SK-N-SH treated with all-trans-retinoic acid at 6 μM for 48 hours (cell line): ENCODE measurements around the gene TRIM60.

Experiments
- ARNTL ChIP-seq: fragments of 450-650 bp; formaldehyde crosslinking; IDR thresholded peaks from 2 replicates; pipeline ENCODE4 v1.5.0; 2020; ENCODE audit warnings: low read depth, mild to moderate bottlenecking, moderate library complexity, borderline replicate concordance
- CSDC2 ChIP-seq: fragments of 250-450 bp; sonication (Bioruptor Pico); IDR thresholded peaks from 2 replicates; pipeline ENCODE4 v1.5.0; 2020; ENCODE audit warnings: mild to moderate bottlenecking, moderate library complexity
- GLIS3 ChIP-seq: fragments of 250-450 bp; sonication (Bioruptor Pico); IDR thresholded peaks from 2 replicates; pipeline ENCODE4 v1.5.0; 2020; ENCODE audit warnings: mild to moderate bottlenecking, moderate library complexity
- PPARA ChIP-seq: fragments of 250-450 bp; sonication (Bioruptor Pico); IDR thresholded peaks from 2 replicates; pipeline ENCODE4 v1.5.0; 2020; ENCODE audit warnings: mild to moderate bottlenecking, borderline replicate concordance
- RARB ChIP-seq: fragments of 250-450 bp; sonication (Bioruptor Pico); IDR thresholded peaks from 2 replicates; pipeline ENCODE4 v1.8.0; 2021; ENCODE audit warnings: mild to moderate bottlenecking, moderate library complexity
- ZFP30 ChIP-seq: fragments of 450-650 bp; formaldehyde crosslinking; IDR thresholded peaks from 2 replicates; pipeline ENCODE4 v1.5.0; 2022; ENCODE audit warnings: mild to moderate bottlenecking, moderate library complexity
- TF ChIP-seq, protein P1 (sequence below): fragments of 250-450 bp; sonication (Bioruptor Pico); IDR thresholded peaks from 2 replicates; pipeline ENCODE4 v1.8.0; 2020; ENCODE audit warnings: mild to moderate bottlenecking, moderate library complexity, borderline replicate concordance

DNA sequence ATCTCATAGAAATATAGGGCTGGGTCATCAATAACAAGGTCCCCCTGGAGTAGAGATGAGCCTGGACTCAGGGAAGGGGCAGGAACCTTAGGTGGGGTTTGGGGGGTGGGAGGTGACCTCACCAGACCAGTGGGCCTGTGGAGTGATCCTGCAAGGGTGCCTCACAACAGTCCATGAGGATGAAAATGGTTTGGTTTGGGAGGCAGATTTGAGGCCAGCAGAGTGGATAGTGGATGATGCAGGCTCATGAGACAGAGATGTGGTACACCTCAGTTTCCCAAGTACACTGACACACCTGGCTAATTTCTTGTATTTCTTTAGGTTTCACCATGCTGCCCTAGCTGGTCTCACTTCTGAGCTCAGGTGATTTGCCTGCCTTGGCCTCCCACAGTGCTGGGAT lies 18.1 kb upstream of the TRIM60 start:
- TF ChIP-seq PPARA (CRISPR knock-in tag), result no peak
- no peak for TF ChIP-seq CSDC2 (CRISPR knock-in tag)
- TF ChIP-seq ARNTL (CRISPR knock-in tag), result no peak
- no peak for TF ChIP-seq RARB
- no peak for TF ChIP-seq GLIS3 (CRISPR knock-in tag)
- TF ChIP-seq, protein P1, sequence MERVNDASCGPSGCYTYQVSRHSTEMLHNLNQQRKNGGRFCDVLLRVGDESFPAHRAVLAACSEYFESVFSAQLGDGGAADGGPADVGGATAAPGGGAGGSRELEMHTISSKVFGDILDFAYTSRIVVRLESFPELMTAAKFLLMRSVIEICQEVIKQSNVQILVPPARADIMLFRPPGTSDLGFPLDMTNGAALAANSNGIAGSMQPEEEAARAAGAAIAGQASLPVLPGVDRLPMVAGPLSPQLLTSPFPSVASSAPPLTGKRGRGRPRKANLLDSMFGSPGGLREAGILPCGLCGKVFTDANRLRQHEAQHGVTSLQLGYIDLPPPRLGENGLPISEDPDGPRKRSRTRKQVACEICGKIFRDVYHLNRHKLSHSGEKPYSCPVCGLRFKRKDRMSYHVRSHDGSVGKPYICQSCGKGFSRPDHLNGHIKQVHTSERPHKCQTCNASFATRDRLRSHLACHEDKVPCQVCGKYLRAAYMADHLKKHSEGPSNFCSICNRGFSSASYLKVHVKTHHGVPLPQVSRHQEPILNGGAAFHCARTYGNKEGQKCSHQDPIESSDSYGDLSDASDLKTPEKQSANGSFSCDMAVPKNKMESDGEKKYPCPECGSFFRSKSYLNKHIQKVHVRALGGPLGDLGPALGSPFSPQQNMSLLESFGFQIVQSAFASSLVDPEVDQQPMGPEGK (CRISPR knock-in tag), result no peak
- no peak for TF ChIP-seq ZFP30
